ENCODE results near the gene GNPTG.
A peak's percentile ranks its signal among the peaks of the same experiment; 100 is the strongest.

GNPTG gene

GRCh38 chr16:1335211-1335971 is 16.3 kb upstream of the GNPTG start:
- DNase-seq, result no peak

- no peak for DNase-seq
Observed at GRCh38 chr16:1335996-1336395, 15.7 kb upstream of the GNPTG start.

- DNase-seq, result no peak
Observed at GRCh38 chr16:1336619-1337018, 15.1 kb upstream of the GNPTG start.

- no peak for DNase-seq
Observed at GRCh38 chr16:1337486-1337885, 14.2 kb upstream of the GNPTG start.

- DNase-seq, result no peak
Observed at GRCh38 chr16:1338119-1338730, 13.5 kb upstream of the GNPTG start.

DNA sequence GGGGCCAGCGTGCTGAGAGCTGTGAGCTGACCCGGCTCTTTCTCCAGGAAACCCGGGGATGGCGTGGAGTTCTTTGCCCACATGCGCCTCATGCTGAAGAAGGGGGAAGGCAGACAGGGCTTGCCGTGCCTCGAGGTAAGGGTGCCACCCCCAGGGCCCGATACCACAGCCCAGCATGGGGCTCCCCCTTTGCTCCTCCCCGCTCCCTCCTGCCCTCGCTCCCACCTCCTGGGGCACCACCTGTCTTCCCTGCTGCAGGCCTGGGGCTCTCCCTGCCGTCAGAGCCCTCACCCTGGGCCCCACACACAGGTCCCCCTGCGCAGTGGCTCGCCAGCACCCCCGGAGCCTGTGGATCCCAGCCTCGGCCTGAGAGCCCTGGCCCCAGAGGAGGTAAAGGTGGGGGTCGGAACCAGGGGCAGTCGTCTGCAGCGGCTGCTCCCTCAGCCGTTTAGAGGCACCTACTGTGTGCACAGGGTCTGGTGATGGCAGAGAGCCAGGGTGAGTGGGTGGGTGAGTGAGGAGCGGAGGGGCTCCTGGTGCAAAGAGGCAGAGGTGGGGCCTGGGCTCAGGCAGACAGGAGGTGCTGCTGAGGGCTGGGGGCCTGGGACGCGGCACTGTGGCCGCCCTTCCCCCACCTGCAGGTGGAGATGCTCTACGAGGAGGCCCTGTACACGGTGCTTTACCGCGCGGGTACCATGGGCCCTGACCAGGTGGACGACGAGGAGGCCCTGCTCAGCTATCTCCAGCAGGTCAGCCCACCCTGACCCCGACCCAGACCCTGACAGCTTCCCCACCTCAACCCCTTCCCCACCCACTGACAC is 12.7 kb upstream of the GNPTG start:
- no peak for DNase-seq

GRCh38 chr16:1340730-1341494 is 10.8 kb upstream of the GNPTG start:
- no peak for DNase-seq

DNA sequence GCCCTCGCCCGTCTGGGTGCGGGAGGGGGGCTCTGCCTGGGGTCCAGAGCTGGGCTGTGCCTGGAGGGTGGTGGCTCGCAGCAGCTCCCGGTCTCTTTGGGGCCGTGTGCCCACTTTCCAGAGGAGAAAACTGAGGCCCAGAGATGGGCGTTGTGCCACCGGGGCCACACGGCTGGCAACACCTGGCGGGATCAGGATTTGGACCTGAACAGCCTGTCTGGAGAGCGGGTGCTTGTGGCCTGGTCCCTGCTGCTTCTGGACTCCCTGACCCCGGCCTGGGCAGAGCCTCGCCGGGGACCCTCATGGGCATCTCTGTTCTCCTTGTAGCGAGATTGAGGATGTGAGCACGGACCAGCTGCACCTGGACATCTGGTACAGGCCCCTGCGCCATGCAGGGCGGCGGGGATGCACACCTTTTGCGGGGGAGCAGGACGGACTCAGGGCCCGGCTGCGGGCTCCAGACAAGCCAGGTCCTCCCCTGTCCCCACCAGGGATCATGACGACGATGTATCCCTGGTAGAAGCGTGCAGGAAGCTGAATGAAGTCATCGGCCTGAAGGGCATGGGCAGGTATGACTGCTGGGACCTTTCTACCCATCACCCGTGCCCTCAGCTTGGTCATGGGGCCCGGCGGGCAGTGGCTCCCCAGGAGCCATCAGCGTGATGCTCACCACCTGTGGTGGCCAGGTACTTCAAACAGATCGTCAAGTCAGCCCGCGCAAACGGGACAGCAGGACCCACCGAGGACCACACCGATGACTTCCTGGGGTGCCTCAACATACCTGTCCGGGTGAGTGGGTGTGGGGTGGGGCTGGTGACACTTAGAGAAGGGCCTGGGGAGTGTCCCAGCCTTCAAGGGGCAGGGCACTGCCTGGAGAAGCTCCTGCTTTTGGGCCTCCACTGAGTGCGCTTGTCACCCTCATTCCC is 10.0 kb upstream of the GNPTG start:
- DNase-seq, result no peak

DNA sequence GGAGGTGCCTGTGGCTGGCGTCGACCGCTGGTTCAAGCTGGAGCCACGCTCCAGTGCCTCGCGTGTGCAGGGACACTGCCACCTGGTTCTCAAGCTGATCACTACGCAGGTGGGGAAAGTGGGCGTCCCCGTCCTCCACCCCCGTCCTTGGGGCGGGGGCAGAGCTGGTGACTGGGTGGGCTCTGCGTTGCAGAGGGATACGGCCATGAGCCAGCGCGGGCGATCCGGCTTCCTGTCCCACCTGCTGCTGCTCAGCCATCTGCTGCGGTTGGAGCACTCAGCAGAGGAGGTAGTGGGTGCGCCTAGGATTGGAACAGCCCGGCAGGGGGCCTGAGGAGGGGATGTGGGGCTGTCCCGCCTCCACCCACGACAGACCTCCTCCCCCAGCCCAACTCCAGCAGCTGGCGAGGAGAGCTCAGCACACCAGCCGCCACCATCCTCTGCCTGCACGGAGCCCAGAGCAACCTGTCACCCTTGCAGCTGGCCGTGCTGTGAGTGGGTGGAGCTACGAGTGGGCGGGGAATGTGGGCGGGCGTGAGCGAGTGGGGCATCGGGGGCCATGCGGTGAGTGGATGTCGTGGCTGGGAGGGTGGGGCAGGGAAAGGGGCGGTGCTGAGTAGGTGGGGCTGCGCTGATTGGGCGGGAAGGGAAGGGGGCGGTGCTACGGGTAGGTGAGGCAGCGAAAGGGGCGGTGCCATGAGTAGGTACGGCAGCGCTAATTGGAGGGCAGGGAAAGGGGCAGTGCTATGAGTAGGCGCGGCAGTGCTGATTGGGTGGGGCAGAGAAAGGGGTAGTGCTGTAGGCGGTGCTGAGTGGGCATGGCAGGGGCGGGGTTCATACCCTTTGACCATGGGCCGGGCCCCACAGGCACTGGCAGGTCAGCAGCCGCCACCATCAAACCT is 9.0 kb upstream of the GNPTG start:
- peak; percentile 64 for DNase-seq

DNA sequence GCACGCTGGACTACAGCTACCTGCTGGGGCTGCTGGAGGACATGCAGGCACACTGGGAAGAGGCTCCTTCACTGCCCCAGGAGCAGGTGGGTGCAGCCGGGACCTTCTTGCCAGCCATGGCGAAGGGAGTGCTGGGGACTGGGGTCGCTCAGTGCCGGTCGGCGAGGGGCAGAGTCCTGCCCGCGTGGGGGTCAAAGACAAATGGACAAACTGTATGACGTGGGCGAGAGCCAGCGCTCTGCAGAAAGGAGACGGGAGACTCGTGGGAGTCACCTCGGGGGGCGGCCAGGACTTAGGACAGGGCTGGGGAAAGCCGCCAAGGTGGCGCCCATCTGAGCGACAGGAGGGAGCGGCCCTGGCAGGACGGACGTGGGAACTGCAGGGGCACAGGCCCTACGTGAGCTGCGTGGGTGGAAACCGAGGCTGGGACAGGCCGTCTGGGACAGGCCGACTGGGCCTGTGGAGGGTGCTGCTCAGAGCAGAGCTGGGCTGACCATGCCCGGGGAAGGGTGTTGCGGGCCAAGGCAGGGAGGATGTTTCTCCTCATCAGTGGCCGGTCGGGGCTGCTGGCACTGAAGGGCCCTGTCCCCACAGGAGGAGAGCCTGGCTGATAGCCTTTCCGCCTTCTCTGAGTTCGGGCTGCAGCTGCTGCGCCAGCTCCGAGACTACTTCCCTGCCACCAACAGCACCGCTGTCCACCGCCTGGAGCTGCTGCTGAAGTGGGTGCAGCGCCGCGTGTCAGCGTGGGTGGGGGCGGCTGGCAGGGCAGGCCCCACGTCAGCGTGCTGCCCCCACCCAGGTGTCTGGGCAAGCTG is 8.1 kb upstream of the GNPTG start:
- DNase-seq, result no peak

GRCh38 chr16:1344499-1344898 is 7.2 kb upstream of the GNPTG start:
- DNase-seq, result no peak

DNA sequence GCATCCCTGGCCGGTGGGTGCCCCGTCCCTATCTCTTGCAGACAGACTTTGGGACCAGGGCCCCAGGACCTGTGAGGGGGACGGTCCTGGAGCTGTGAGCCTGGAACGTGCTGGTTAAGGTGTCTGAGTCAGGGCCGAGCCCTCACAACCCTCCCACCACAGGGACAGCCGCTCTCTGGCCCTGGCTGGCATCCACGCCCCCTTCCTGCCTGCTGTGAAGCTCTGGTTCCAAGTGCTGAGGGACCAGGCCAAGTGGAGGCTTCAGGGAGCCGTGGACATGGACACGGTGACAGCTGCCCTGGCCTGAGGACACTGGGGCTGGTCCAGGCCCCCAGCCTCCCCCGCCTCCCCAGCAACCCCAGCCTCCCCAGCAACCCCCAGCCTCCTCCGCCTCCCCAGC is 6.6 kb upstream of the GNPTG start:
- DNase-seq, result no peak

- DNase-seq, result no peak
Observed at GRCh38 chr16:1345651-1346421, 5.9 kb upstream of the GNPTG start.

DNA sequence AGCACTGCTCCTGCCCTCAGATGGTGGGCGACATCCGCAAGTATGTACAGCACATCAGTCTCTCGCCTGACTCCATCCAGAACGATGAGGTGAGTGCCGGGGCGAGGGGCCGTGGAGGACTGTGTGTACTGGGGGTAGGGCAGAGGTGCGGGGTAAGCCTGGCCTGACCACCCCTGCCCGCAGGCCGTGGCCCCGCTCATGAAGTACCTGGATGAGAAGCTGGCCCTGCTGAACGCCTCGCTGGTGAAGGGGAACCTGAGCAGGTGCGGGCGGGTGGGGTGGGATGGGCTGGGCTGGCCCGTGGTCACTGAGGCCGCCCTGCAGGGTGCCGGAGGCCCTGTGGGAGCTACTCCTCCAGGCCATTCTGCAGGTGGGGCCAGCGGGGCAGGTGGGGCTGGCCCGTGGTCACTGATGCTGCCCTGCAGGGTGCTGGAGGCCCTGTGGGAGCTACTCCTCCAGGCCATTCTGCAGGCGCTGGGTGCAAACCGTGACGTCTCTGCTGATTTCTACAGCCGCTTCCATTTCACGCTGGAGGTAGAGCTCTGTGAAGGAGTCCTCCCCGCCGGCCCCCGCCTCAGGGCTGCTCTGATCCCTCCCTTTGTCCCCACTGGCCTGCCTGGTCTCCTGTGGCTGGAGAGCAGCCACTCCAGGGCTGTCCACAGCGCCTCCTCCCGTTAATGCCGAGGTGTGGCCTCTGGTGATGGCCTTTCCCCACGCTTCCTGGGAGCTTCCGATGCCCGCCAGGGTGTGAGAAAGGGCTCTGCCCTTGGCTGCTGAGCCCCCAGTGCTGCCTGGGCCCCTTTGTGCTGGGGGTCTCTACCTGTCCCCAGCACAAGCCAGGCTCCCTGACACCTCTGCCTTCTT is 5.1 kb upstream of the GNPTG start:
- DNase-seq, result no peak

- DNase-seq, result no peak
Observed at GRCh38 chr16:1347286-1347855, 4.4 kb upstream of the GNPTG start.

DNA sequence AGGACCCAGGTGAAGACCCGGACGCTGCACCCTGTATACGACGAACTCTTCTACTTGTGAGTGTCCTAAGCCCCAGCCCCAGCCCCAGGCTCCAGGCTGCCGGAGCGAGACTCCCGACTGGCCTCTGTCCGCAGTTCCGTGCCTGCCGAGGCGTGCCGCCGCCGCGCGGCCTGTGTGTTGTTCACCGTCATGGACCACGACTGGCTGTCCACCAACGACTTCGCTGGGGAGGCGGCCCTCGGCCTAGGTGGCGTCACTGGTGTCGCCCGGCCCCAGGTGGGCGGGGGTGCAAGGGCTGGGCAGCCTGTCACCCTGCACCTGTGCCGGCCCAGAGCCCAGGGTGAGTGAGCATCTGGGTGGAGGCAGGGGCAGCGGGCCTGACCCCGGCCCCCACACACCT is 3.8 kb upstream of the GNPTG start:
- DNase-seq, result no peak

DNA sequence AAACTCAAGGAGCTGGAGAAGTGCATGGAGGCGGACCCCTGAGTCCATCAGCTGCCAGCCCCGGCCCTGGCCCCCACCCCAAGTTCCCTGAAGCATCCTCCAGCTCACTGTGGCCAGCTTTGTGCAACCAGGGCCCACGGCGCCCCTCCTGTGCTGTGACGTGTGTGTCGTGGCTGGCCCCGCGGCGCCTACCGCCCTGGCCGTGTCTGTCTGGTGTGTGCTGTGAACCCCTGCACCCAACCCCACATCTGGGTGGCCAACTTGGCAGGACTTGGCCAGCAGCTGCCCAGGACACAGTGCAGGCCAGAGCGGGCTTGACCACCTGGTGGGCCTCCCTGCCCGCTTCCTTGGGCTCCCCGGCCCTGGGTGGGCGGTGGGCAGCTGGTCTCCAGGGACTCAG is 3.3 kb upstream of the GNPTG start:
- no peak for DNase-seq

GRCh38 chr16:1348926-1349325 is 2.8 kb upstream of the GNPTG start:
- DNase-seq, result no peak
